Measurements from ENCODE around the gene ZNF474. TPM values are rescaled to one million over a fixed set of nuclear protein-coding genes. Genes with fewer than 3 reads are reported as not detected.

The ZNF474 gene
- total RNA-seq, 1 experiment from 2014 or later: 0.73 TPM

GRCh38 chr5:122130152-122130551 is 806 bp downstream of the ZNF474 start:
- Mint-ChIP-seq H3K27me3 (ENCODE audit: unreplicated experiment) (no peaks in the 10 kb centered on the region), H3K36me3 (ENCODE audit: insufficient read depth, unreplicated experiment) (no peaks in the 10 kb centered on the region), H3K27ac (ENCODE audit: unreplicated experiment) (no peak overlapping the region), H3K4me3 (ENCODE audit: low read depth, unreplicated experiment) (no peak overlapping the region), H3K9me3 (ENCODE audit: low read depth, unreplicated experiment) (no peaks in the 10 kb centered on the region), H3K4me1 (ENCODE audit: low read depth, unreplicated experiment) (peaks cover 6% of the 10 kb centered on the region)
- BruUV-seq (replicated peaks): no TSS peak
- TF ChIP-seq CTCF (IDR thresholded peaks at IDR 0.05; ENCODE audit: unreplicated experiment): no peak
- intact Hi-C loops (cut with micrococcal nuclease; ENCODE audit: unreplicated experiment): no loop called here
- CTCF ChIA-PET: no interaction called here
- no peak for DNase-seq

- DNase-seq: no peak
- CTCF ChIA-PET: interaction anchor here (0.5 kb wide), 1 partner anchor 312 kb away, joined by 5 read pairs; no protein-coding TSS in a partner anchor
- Mint-ChIP-seq H3K27me3 (ENCODE audit: unreplicated experiment) (no peaks in the 10 kb centered on the region), H3K36me3 (ENCODE audit: insufficient read depth, unreplicated experiment) (no peaks in the 10 kb centered on the region), H3K4me1 (ENCODE audit: low read depth, unreplicated experiment) (no peaks in the 10 kb centered on the region), H3K9me3 (ENCODE audit: low read depth, unreplicated experiment) (no peaks in the 10 kb centered on the region), H3K4me3 (ENCODE audit: low read depth, unreplicated experiment) (no peak overlapping the region), H3K27ac (ENCODE audit: unreplicated experiment) (no peak overlapping the region)
- intact Hi-C loops (cut with micrococcal nuclease; ENCODE audit: unreplicated experiment): no loop called here
- no peak for TF ChIP-seq CTCF (IDR thresholded peaks at IDR 0.05; ENCODE audit: unreplicated experiment)
- BruUV-seq (replicated peaks): no TSS peak
Measured at GRCh38 chr5:122137702-122138101, 8.4 kb downstream of the ZNF474 start.

GRCh38 chr5:122138356-122138755 is 9.0 kb downstream of the ZNF474 start:
- Mint-ChIP-seq H3K4me1 (ENCODE audit: low read depth, unreplicated experiment) (no peaks in the 10 kb centered on the region), H3K27ac (ENCODE audit: unreplicated experiment) (no peak overlapping the region), H3K27me3 (ENCODE audit: unreplicated experiment) (no peaks in the 10 kb centered on the region), H3K36me3 (ENCODE audit: insufficient read depth, unreplicated experiment) (no peaks in the 10 kb centered on the region), H3K4me3 (ENCODE audit: low read depth, unreplicated experiment) (no peak overlapping the region), H3K9me3 (ENCODE audit: low read depth, unreplicated experiment) (no peaks in the 10 kb centered on the region)
- BruUV-seq (replicated peaks): no TSS peak
- CTCF ChIA-PET: no interaction called here
- TF ChIP-seq CTCF (IDR thresholded peaks at IDR 0.05; ENCODE audit: unreplicated experiment): no peak
- DNase-seq: no peak
- intact Hi-C loops (cut with micrococcal nuclease; ENCODE audit: unreplicated experiment): no loop called here

- intact Hi-C loops (cut with micrococcal nuclease; ENCODE audit: unreplicated experiment): no loop called here
- Mint-ChIP-seq H3K36me3 (ENCODE audit: insufficient read depth, unreplicated experiment) (no peaks in the 10 kb centered on the region), H3K4me3 (ENCODE audit: low read depth, unreplicated experiment) (no peak overlapping the region), H3K9me3 (ENCODE audit: low read depth, unreplicated experiment) (no peaks in the 10 kb centered on the region), H3K27ac (ENCODE audit: unreplicated experiment) (no peak overlapping the region), H3K4me1 (ENCODE audit: low read depth, unreplicated experiment) (no peaks in the 10 kb centered on the region), H3K27me3 (ENCODE audit: unreplicated experiment) (no peaks in the 10 kb centered on the region)
- no peak for TF ChIP-seq CTCF (IDR thresholded peaks at IDR 0.05; ENCODE audit: unreplicated experiment)
- CTCF ChIA-PET: no interaction called here
- no peak for DNase-seq
- BruUV-seq (replicated peaks): no TSS peak
Measured at GRCh38 chr5:122140900-122141299, 11.6 kb downstream of the ZNF474 start.

All from Calu3 (cell line).